ENCODE data around the gene CEACAM18.

CEACAM18 gene

DNA sequence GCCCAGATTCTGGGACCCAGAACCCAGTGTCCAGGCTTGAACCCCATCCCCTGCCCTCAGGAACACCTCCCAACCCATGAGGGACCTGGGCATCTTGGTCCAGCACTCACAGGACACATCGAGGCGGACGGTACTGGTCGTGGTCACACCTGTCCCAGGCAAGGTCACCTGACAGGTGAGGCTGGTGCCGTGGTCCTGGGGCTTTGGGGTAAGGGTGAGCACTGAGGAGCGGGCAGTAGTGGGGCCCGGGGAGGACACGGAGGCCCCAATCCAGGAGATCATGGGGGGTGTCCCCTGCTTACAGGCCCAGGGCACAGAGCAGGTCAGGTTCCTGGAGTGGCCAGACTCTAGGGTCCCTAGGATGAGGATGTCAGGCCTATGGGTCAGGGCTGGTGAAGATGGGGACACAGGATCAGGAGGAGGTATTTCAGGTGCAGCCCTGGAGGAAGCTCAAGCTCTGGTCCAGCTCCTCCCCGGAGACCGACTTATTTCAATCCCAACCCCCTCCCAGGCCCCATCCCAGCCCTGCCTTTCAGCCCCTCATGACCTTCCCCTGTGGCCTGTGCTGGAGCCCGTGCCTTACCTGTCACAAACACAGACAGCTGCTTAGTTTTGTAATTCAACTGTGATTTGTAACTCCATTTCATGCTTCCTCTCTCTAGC is 20.9 kb upstream of the CEACAM18 start:
- DNase-seq (ENCODE audit: low spot score) (no peak), ATAC-seq (ENCODE audit: low read depth) (no peak)
- Histone ChIP-seq H3K9me3 (ENCODE audit: severe bottlenecking) (no peaks in the 10 kb centered on the region), H3K4me3 (ENCODE audit: severe bottlenecking) (no peak overlapping the region), H3K27me3 (ENCODE audit: insufficient read depth, poor library complexity, severe bottlenecking) (no peaks in the 10 kb centered on the region), H3K36me3 (ENCODE audit: low read depth) (no peaks in the 10 kb centered on the region), H3K4me1 (ENCODE audit: insufficient read depth, poor library complexity, severe bottlenecking) (no peaks in the 10 kb centered on the region), H3K27ac (ENCODE audit: poor library complexity, severe bottlenecking) (no peak overlapping the region)
- TF ChIP-seq, protein P1, sequence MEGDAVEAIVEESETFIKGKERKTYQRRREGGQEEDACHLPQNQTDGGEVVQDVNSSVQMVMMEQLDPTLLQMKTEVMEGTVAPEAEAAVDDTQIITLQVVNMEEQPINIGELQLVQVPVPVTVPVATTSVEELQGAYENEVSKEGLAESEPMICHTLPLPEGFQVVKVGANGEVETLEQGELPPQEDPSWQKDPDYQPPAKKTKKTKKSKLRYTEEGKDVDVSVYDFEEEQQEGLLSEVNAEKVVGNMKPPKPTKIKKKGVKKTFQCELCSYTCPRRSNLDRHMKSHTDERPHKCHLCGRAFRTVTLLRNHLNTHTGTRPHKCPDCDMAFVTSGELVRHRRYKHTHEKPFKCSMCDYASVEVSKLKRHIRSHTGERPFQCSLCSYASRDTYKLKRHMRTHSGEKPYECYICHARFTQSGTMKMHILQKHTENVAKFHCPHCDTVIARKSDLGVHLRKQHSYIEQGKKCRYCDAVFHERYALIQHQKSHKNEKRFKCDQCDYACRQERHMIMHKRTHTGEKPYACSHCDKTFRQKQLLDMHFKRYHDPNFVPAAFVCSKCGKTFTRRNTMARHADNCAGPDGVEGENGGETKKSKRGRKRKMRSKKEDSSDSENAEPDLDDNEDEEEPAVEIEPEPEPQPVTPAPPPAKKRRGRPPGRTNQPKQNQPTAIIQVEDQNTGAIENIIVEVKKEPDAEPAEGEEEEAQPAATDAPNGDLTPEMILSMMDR (IDR thresholded peaks at IDR 0.05; ENCODE audit: poor library complexity, severe bottlenecking) = no peak

DNA sequence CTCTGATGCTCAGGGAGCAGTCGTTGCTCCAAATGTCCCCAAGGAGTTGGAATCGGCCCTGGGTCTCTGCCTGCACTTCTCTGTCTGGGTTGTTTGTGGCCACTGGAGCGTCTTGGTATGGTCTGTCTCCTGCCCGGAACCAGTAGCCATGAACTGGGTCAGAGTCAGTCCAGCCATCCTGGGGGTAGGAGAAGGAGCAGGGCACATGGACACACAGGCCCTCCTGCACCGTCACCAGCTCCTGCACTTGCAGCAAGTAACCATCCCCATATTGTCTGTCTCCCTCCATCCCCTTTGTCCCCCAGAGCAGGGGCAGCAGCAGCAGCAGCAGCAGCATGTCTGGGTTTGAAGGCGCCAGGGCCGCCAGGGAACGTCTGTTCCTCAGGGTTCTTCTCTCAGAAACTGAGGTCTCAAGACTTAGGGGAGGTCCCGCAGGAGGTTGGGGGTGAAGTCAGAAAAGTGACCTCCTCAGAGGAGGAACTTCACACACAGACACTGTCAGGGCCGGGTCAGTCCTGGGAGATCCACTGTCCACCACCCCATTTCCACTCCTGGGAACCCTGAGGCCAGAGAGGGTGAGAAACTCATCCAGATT is 20.2 kb upstream of the CEACAM18 start, which contains the start of gene SIGLEC8:
Gene SIGLEC8, minus strand, starts transcription at position 404 of the 595 bp plus-strand sequence. Its CDS starts 67 bp downstream, at position 337.
- DNase-seq (ENCODE audit: low spot score) = no peak

DNA sequence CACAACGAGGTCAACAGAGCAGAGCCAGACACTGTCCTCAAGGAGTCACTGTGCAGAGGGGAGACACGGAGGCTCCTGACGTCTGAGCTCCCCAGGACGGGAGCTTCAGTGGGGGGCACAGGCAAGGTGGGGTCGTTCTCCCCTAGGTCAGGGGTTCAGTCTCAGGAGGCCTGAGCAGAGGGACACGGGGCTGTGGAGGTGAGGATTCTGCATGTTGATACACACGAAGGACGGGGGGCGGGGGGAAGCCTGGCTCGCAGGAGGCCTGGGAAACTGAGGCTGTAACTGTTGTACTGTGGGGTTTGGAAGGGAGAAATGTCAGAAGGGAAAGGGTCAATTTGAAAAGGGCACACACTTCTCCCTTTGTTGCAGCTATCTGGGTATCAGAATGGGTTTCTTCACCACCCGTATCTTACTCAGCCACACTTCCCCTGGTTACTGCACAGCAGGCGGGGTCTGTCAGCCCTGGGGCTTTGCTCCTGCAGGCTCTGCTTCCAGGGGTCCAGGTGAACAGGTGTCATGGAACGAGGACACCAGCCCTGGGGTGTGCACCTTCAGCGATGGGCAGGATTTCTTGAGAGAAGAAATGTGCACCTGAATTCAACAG is 19.3 kb upstream of the CEACAM18 start:
- no peak for ATAC-seq (ENCODE audit: low read depth)
- no peak for DNase-seq (ENCODE audit: low spot score)
- H3K27ac ChIP-seq (ENCODE audit: poor library complexity, severe bottlenecking) = no peak overlapping the region
- H3K36me3 ChIP-seq (ENCODE audit: low read depth) = no peaks in the 10 kb centered on the region
- no peaks in the 10 kb centered on the region for H3K9me3 ChIP-seq (ENCODE audit: severe bottlenecking)
- no peak overlapping the region for H3K4me3 ChIP-seq (ENCODE audit: severe bottlenecking)
- TF ChIP-seq, protein P1 (IDR thresholded peaks at IDR 0.05; ENCODE audit: poor library complexity, severe bottlenecking) = no peak
- no peaks in the 10 kb centered on the region for H3K27me3 ChIP-seq (ENCODE audit: insufficient read depth, poor library complexity, severe bottlenecking)
- H3K4me1 ChIP-seq (ENCODE audit: insufficient read depth, poor library complexity, severe bottlenecking) = no peaks in the 10 kb centered on the region

More for the DNA sequence above, 20.2 kb upstream of the CEACAM18 start, which contains the start of gene SIGLEC8:
- H3K9me3 ChIP-seq (ENCODE audit: severe bottlenecking) = no peaks in the 10 kb centered on the region
- no peak within 1 kb of the TSS for H3K4me3 ChIP-seq (ENCODE audit: severe bottlenecking)
- no peaks in the 10 kb centered on the region for H3K4me1 ChIP-seq (ENCODE audit: insufficient read depth, poor library complexity, severe bottlenecking)
- H3K27ac ChIP-seq (ENCODE audit: poor library complexity, severe bottlenecking) = no peak within 1 kb of the TSS
- TF ChIP-seq, protein P1 (IDR thresholded peaks at IDR 0.05; ENCODE audit: poor library complexity, severe bottlenecking) = no peak
- no peaks in the 10 kb centered on the region for H3K27me3 ChIP-seq (ENCODE audit: insufficient read depth, poor library complexity, severe bottlenecking)
- no peak for ATAC-seq (ENCODE audit: low read depth)
- no peaks in the 10 kb centered on the region for H3K36me3 ChIP-seq (ENCODE audit: low read depth)

DNA sequence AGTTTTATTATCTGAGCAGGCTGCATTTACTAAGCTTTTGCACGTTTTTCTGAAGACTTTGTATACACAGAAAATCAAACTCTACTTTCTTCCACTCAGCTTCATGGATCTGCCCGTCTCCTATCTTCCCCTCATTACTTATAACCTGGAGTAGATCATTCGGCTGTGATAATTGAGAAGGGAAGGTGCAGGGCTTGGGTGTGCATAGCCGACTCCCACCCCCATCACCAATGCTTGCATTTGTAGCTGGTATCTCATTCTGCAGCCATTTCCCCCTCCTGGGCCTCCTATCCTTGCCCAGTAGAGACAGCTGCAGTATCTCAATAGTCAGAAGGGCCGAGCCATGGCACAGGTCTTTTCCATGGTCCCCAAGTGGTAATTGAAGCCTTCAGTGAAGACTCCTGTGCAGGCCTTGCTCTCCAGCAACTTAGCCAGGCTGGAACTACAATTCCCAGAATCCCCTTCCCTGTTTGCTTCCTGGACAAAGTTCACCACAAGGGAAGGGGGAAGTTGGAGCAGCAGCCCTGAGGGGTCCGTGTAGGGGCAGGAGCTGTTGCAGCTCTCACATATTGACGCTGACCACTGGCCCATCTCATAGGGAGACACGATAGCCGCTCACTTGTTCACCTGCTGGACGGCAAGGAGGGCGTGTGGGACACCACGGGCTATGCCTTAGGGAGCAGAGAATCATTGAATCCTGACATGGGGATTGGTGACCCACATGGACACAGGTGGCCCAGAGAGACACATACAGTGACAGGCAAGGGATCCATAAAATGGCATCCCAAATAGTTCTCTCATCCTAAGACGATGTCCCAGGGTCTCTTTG is 18.0 kb upstream of the CEACAM18 start:
- Histone ChIP-seq H3K4me1 (ENCODE audit: insufficient read depth, poor library complexity, severe bottlenecking) (no peaks in the 10 kb centered on the region), H3K36me3 (ENCODE audit: low read depth) (no peaks in the 10 kb centered on the region), H3K4me3 (ENCODE audit: severe bottlenecking) (no peak overlapping the region), H3K27me3 (ENCODE audit: insufficient read depth, poor library complexity, severe bottlenecking) (peaks cover 6% of the 10 kb centered on the region), H3K9me3 (ENCODE audit: severe bottlenecking) (no peaks in the 10 kb centered on the region), H3K27ac (ENCODE audit: poor library complexity, severe bottlenecking) (no peak overlapping the region)
- no peak for DNase-seq (ENCODE audit: low spot score)
- ATAC-seq (ENCODE audit: low read depth) = no peak
- TF ChIP-seq, protein P1 (IDR thresholded peaks at IDR 0.05; ENCODE audit: poor library complexity, severe bottlenecking) = no peak

Data from RWPE2 (cell line).